CD4-positive, alpha-beta T cell (primary cell): ENCODE measurements around the gene ATP1A2. TPM values are rescaled to one million over a fixed set of nuclear protein-coding genes. Genes with fewer than 3 reads are reported as not detected.

ENCODE experiments used
- ATAC-seq: fragments of 200-7000 bp; cut with Tn5 transposase; one replicate; pipeline ENCODE4 v1.10.0; 2022; ENCODE audit warnings: mild to moderate bottlenecking; ENCODE audit not compliant: poor library complexity
- CTCF ChIA-PET: fragments of 350-600 bp; sonication (Branson Sonifier 250); formaldehyde crosslinking; loops from one replicate; lab custom pipeline; 2021; ENCODE audit warnings: antibody characterized with exemption, inconsistent platforms; lab: Charles Lee
- POLR2A ChIA-PET: fragments of 350-600 bp; sonication (Branson Sonifier 250); formaldehyde crosslinking; loops from one replicate; lab custom pipeline; 2021; ENCODE audit warnings: antibody characterized with exemption, inconsistent platforms; lab: Charles Lee
- DNase-seq, 14 experiments: peaks; one replicate each; pipeline ENCODE4 v3.0.0-alpha.2; 2013 to 2020; ENCODE audit warnings: mixed read lengths in 2 of 14
- H3K27ac ChIP-seq, 2 donors: one replicate each; pipeline versions ENCODE4 v1.5.1 to v1.7.0; 2013; ENCODE audit warnings: low read length in 2 of 2, low read depth in 1 of 2, mild to moderate bottlenecking in 1 of 2
- H3K27me3 ChIP-seq, 2 experiments: 1 replicate in 1 of 2; 2 replicates in 1 of 2; pipeline versions ENCODE4 v1.6.1 to v1.7.0; 2013; ENCODE audit warnings: low read length in 2 of 2, control low read depth in 1 of 2, mild to moderate bottlenecking in 1 of 2, moderate library complexity in 1 of 2; ENCODE audit not compliant: insufficient read depth in 2 of 2, control insufficient read depth in 1 of 2
- H3K36me3 ChIP-seq: one replicate; pipeline ENCODE4 v1.6.1; 2013; ENCODE audit warnings: low read length, control low read depth; ENCODE audit not compliant: insufficient read depth
- H3K4me1 ChIP-seq: one replicate; pipeline ENCODE4 v1.6.1; 2013; ENCODE audit warnings: low read length, control low read depth; ENCODE audit not compliant: insufficient read depth
- H3K4me3 ChIP-seq: one replicate; pipeline ENCODE4 v1.5.1; 2013; ENCODE audit warnings: mild to moderate bottlenecking, low read length, moderate library complexity
- H3K9me3 ChIP-seq, 2 experiments: 1 replicate in 1 of 2; 2 replicates in 1 of 2; pipeline versions ENCODE4 v1.6.1 to v1.7.0; 2013; ENCODE audit warnings: low read length in 2 of 2, mild to moderate bottlenecking in 2 of 2, control low read depth in 1 of 2, moderate library complexity in 1 of 2; ENCODE audit not compliant: control insufficient read depth in 1 of 2, insufficient read depth in 1 of 2
- H3K27ac Mint-ChIP-seq: one replicate; pipeline ENCODE4 v1.8.0; 2020; ENCODE audit warnings: mixed read lengths
- H3K27me3 Mint-ChIP-seq: one replicate; pipeline ENCODE4 v1.8.0; 2021; ENCODE audit warnings: mixed read lengths
- H3K36me3 Mint-ChIP-seq: one replicate; pipeline ENCODE4 v1.8.0; 2021; ENCODE audit warnings: low read depth, mixed read lengths
- H3K4me1 Mint-ChIP-seq: one replicate; pipeline ENCODE4 v1.8.0; 2021; ENCODE audit warnings: low read depth, mixed read lengths
- H3K4me3 Mint-ChIP-seq: one replicate; pipeline ENCODE4 v1.8.0; 2020; ENCODE audit warnings: mild to moderate bottlenecking, mixed read lengths
- H3K9me3 Mint-ChIP-seq: one replicate; pipeline ENCODE4 v1.8.0; 2020; ENCODE audit warnings: mixed read lengths
- CTCF ChIP-seq: fragments of 200-600 bp; IDR thresholded peaks from one replicate; pipeline ENCODE4 v1.8.0; 2022; ENCODE audit warnings: antibody characterized with exemption, mild to moderate bottlenecking
- intact Hi-C, 2 experiments: fragments of 100-400 bp; cut with DNase I in 1 of 2; cut with micrococcal nuclease in 1 of 2; formaldehyde crosslinking; loops; one replicate each; pipeline versions ENCODE4 v1.15.1 to v1.9.0; 2023 to 2025; cut with DNase I, micrococcal nuclease
- total RNA-seq, 174 experiments: library from RNA in 2 of 174; stranded (reverse) in 2 of 174; gene quantifications; one replicate each; pipeline ENCODE4 v1.2.3 and lab custom pipeline; 2021 to 2026

The ATP1A2 gene
- total RNA-seq, 2 experiments from 2014 or later = not detected

- no peak for ATAC-seq
- H3K27me3 Mint-ChIP-seq = peaks cover 80% of the 10 kb centered on the region
Observed at GRCh38 chr1:160079448-160079847, 36.1 kb upstream of the ATP1A2 start.

GRCh38 chr1:160080381-160081100, 35.0 kb upstream of the ATP1A2 start:
- Mint-ChIP-seq H3K27ac (no peak overlapping the region), H3K36me3 (peaks cover 1% of the 10 kb centered on the region), H3K4me3 (no peak overlapping the region), H3K27me3 (peaks cover 70% of the 10 kb centered on the region), H3K4me1 (peaks cover 9% of the 10 kb centered on the region), H3K9me3 (no peaks in the 10 kb centered on the region)
- DNase-seq (no peak), ATAC-seq (no peak)
- Histone ChIP-seq H3K4me3 (no peak overlapping the region), H3K27ac (no peak overlapping the region), H3K27me3 (peaks cover 45 to 55% of the 10 kb centered on the region in 2 experiments), H3K4me1 (peaks cover 12% of the 10 kb centered on the region), H3K9me3 (peaks cover 0 to 3% of the 10 kb centered on the region in 2 experiments), H3K36me3 (no peaks in the 10 kb centered on the region)
- CTCF ChIA-PET = interaction anchor here (0.5 to 3.5 kb wide), 2 partner anchors 11 to 141 kb away, joined by 3 to 13 read pairs; partner anchors contain the start of gene KCNJ10
- intact Hi-C loops = loop anchor here in 1 of 2 experiments (5.0 kb wide), 1 partner anchor 143 kb away; no protein-coding TSS in a partner anchor
- no peak for TF ChIP-seq CTCF
- POLR2A ChIA-PET = interaction anchor here (0.6 to 2.4 kb wide), 4 partner anchors 16 to 919 kb away, joined by 3 to 11 read pairs (median 4); partner anchors contain the start of gene IGSF8

More at GRCh38 chr1:160079448-160079847, 36.1 kb upstream of the ATP1A2 start:
- Histone ChIP-seq H3K9me3 (no peaks in the 10 kb centered on the region), H3K27ac (no peak overlapping the region), H3K4me1 (peaks cover 10% of the 10 kb centered on the region), H3K36me3 (no peaks in the 10 kb centered on the region), H3K4me3 (no peak overlapping the region), H3K27me3 (peaks cover 45 to 60% of the 10 kb centered on the region in 2 experiments)
- H3K36me3 Mint-ChIP-seq = no peaks in the 10 kb centered on the region
- peaks cover 5% of the 10 kb centered on the region for H3K4me1 Mint-ChIP-seq
- TF ChIP-seq CTCF = no peak
- intact Hi-C loops = loop anchor here in 1 of 2 experiments (1.0 kb wide), 1 partner anchor 31 kb away; no protein-coding TSS in a partner anchor
- CTCF ChIA-PET = interaction anchor here (1.3 to 3.5 kb wide), 6 partner anchors 10 to 281 kb away, joined by 3 to 13 read pairs (median 8); partner anchors contain the start of genes IGSF8 and KCNJ10
- H3K4me3 Mint-ChIP-seq = no peak overlapping the region
- no peak for DNase-seq
- no peak overlapping the region for H3K27ac Mint-ChIP-seq
- POLR2A ChIA-PET = interaction anchor here (0.8 to 2.4 kb wide), 3 partner anchors 17 to 19 kb away, joined by 3 to 11 read pairs (median 3); partner anchors contain the start of gene IGSF8
- no peaks in the 10 kb centered on the region for H3K9me3 Mint-ChIP-seq

DNA sequence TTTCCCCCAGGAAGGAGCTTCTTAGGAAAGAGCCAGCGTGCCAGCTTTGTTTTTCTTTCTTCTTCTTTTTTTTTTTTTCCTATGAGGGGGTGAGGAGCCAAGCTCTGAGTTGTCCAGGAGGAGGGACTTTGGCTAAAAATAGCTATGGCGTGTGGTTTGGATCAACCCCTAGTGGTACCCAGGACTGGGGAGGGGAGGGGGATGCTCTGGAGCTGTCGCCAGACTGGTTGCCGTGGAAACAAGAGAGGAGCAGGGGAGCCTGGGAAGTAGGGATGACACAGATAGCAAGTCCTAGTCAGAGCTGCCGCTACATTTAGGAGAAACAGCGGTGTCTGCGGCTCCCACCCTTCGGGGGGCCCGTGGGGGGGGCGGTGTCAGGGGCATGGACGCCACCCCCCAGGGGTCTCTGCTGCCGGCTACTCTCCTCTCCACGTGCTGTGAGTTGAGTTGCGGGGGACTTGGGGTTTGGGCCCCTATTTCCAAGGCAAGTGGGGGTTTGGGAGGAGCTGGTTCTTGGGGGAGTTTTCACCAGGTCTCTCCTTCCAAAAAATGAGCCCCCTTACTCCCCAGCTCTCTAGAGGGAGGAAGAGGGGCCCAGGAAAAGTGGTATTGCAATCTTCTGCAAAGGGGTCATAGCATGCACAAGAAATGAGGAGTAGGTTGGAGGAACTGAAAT, 34.2 kb upstream of the ATP1A2 start, which contains the start of gene KCNJ9:
Gene KCNJ9 (plus strand): TSS at position 278 of the 676 bp plus-strand sequence. CDS start 2,493 bp downstream, outside the sequence.
- Histone ChIP-seq H3K36me3 (no peaks in the 10 kb centered on the region), H3K4me3 (no peak within 1 kb of the TSS), H3K9me3 (peaks cover 0 to 3% of the 10 kb centered on the region in 2 experiments), H3K4me1 (peaks cover 15% of the 10 kb centered on the region), H3K27me3 (peaks cover 45 to 49% of the 10 kb centered on the region in 2 experiments), H3K27ac (no peak within 1 kb of the TSS)
- Mint-ChIP-seq H3K9me3 (no peaks in the 10 kb centered on the region), H3K27me3 (peaks cover 61% of the 10 kb centered on the region), H3K4me3 (no peak within 1 kb of the TSS), H3K27ac (no peak within 1 kb of the TSS), H3K36me3 (peaks cover 5% of the 10 kb centered on the region), H3K4me1 (peaks cover 13% of the 10 kb centered on the region)
- ATAC-seq (no peak), DNase-seq (no peak)
- intact Hi-C loops = loop anchor here in 1 of 2 experiments (5.0 kb wide), 1 partner anchor 144 kb away; no protein-coding TSS in a partner anchor
- TF ChIP-seq CTCF = no peak
- POLR2A ChIA-PET = interaction anchor here (0.6 to 2.4 kb wide), 6 partner anchors 11 to 920 kb away, joined by 3 to 11 read pairs (median 4); partner anchors contain the start of genes DCAF8, IGSF8 and KCNJ10
- CTCF ChIA-PET = interaction anchor here (0.5 to 3.5 kb wide), 3 partner anchors 12 to 140 kb away, joined by 3 to 13 read pairs (median 4); partner anchors contain the start of gene KCNJ10
